HG03159 (cell line): ENCODE data around the gene CCDC187.

ENCODE experiments used
- ATAC-seq: cut with Tn5 transposase; IDR thresholded peaks from one replicate; pipeline ENCODE4 v1.9.1; 2021; ENCODE audit warnings: mild to moderate bottlenecking, moderate library complexity; ENCODE audit not compliant: unreplicated experiment

Gene CCDC187

DNA sequence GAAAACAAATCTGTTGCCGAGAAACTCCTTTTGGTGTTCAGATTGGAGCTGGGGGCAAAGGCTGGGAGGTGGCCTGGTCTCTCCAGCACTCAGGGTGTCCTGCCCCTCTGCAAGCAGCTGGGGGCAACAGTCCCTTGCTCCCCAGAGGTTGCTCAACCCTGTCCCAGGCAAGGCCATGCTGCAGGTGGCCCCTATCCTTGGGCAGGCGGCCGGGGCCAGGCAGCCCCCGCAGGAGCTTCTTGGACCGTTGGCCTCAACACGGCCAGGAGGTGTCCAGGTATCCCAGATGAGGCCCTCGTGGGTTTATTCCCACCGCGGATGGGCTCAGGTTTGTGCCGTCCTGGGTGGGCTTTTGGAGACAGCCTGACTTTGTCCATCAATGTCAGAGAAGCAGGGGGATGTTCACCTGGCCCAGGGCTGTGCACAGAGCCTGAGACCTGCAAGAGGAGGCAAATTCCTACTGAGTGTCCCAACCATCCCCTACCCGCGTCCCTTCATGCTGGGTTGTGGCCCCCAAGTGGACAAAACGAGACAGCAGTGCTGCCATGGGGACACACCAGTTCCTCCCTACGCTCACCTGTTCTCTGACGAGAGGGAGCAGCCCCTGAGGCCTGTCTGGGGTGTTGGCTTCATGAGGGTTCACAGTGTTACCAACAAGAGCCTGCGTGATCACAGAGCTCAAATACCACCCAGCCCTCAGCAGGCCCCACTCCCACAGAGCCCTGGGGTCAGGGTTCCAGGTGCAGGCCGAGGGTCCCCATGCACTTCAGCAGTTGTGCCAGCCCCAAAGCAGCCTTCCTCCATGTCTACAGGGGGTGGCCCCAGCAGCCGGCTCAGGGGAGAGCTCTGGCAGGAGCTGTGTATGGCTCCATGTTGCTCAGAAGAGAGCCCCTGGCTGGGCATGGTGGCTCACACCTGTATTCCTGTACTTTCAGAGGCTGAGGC lies 9.5 kb upstream of the CCDC187 start:
- ATAC-seq, result no peak

DNA sequence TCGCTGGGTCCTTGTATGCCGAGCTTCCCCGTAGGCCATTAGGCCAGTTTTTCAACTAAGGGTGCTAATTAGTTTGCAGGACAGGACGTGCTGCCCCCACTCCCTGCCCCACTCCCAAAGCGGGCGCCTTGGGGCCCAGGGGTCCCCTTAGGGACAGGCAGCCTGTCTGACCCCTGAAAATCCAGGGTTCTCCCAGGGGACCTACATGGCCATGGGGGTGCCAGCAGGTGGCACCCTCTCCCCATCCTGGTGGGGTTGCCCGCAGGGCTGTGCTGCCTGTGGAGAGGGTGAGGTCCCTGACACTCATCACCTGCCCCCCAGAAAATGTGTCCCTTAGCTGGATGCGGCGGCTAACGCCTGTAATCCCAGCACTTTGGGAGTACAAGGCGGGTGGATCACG lies 8.5 kb upstream of the CCDC187 start:
- ATAC-seq, result no peak

DNA sequence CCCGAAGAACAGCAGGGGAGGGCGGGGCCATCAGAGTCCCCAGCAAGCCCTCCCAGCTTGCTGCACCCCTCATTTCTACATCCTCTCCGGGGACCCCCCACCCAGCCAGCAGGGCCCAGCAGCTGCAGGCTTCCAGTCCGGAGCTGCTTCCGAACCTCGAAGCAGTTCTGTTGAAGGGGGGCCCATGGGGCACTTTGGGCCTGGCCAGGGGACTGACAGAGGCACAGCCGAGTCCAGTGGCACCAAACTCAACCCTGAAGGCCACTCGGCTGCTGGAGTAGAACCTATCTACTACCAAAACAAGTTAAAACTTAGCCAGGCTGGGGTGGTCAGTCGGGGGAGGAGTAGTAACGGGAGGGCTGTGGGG lies 8.1 kb upstream of the CCDC187 start:
- no peak for ATAC-seq

DNA sequence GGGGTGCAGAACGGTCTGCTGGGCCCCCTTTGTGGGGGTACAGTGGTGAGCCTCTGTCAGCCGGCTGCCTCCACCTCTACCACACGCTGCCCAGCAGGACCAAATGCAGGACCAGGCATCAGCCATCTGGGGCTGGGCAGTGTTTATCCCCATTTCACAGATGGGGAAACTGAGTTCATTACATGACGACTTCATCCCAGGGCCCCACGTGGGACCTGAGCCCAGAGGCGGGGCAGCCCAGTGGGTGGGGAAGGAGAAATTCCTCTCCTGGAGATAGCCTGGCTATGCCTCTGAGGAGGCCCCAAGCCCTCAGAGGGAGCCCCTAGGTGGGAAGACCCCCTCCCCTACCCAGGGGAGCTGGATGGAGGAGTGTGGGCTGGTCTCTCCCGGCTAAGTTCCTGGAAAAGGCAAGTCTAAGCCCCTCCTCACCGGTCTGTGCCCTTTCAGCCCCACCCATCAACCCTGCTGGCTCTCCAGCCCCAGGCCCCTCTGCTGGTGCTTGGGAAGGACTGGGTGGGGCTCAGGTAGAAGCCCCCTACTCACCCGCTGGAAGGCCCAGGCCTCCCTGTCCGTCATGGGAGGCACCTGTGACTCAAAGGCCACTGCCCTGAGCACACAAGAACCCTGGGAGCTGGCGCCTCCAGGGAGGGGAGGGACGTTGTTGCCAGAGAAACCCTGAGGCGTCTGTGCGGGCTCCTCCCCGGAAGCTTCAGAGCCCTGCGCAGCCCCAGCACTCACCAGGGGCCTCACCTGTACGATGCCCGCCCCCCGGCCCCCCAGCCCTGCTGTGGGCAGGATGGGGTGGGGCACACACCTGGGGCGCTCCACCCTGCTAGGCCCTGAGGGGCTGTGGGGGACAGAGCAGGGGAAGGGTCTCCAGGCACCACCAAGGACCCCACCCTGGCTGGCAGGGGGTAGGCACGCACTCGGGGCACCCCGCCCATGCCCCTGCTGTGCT lies 7.4 kb upstream of the CCDC187 start:
- ATAC-seq, result no peak

- ATAC-seq, result no peak
These were observed 6.6 kb upstream of the CCDC187 start for GRCh38 chr9:136310273-136311030.

DNA sequence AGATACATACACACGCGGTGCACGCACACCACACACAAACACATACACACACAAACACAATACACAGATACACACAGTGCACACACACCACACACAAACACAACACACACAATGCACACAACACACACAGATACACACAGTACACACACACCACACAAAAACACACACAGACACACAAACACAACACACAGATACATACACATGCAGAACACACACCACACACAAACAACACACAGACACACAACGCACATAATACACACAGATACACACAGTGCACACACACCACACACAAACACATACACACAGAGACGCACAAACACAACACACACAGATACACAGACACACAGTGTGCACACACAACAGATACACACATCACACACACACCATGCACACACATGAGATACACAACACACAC lies 5.9 kb upstream of the CCDC187 start:
- ATAC-seq, result no peak

- ATAC-seq, result no peak
These were observed 5.4 kb upstream of the CCDC187 start for GRCh38 chr9:136309101-136309801.

- no peak for ATAC-seq
These were observed 4.8 kb upstream of the CCDC187 start for GRCh38 chr9:136308702-136309053.

DNA sequence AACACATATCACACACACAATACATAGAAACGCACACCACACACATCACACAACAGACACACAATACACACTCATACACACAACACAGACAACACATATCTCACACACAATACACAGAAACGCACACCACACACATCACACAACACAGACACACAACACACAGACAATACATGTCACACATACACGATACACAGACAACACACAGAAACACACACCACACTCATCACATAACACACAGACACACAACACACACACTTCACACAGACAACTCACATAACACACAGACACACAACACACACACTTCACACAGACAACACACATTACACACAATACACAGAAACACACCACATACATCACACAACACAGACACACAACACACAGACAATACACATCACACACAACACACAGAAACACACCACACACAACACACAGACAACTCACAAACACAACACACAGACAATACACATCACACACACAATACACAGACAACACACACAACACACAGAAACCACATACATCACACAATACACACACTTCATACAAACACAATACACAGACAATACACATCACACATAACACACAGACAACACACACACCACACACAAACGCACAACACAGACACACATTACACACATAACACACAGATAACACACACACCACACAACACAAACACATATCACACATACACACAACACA lies 4.3 kb upstream of the CCDC187 start:
- ATAC-seq, result no peak

- ATAC-seq, result no peak
These were observed 3.4 kb upstream of the CCDC187 start for GRCh38 chr9:136307215-136307750.

GRCh38 chr9:136306211-136307208 lies 2.6 kb upstream of the CCDC187 start:
- no peak for ATAC-seq

GRCh38 chr9:136305804-136306203 lies 1.9 kb upstream of the CCDC187 start:
- ATAC-seq, result no peak

- no peak for ATAC-seq
These were observed 1.1 kb upstream of the CCDC187 start for GRCh38 chr9:136304981-136305380.

DNA sequence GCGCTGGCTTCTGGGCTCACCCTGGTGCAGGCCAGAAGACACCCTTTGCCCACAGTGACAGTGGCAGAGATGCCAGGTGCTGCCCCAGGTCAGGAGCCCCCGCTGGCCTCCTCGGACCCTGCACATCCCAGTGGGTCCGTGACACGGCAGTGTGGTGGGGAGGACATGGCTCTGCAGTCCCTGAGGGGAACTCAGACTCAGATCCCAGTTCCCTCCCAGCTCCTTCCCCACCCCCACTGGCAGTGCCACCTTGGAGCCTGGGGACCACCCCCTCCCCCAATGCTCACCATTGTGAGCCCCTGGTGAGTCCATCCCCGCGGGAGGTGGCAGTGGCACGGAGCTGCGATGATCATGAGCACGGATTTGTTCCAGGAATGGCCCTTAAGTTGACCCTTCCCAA lies 562 bp upstream of the CCDC187 start:
- ATAC-seq, result no peak

DNA sequence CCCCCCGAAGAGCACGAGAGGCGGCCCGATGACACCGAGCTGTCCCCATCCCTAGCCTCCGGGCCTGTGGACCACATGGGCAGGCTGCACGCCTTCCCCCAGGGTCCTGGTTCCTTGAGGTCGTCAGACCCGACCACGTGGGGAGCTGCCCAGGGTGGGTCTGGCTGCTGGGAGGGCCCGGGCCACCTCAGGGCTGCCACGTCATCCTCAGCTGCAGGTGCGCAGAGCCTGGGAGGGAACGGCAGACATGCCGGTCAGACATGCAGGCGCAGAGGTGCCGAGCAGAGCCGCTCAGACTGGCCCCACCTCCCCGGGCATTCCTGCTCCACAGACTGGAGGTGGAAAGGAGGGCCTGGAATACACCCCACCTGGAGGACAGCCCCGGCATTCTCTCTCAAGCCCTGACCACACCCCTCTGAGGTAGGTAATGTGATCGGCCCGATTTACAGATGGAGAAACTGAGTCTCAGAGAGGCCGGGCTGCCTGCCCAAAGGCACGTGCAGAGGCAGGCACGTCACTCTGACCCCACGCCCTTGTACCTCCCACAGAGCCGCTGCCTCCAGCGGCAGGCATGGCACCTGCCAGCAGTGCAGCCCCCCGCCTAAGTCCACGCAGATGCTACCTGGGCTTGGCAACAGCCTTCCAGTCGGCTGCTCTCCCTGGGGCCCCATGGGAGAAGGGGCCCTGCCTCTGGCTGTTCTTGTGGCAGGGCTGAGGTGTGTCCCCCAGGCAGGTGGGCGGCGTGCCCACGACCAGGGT lies 649 bp downstream of the CCDC187 start:
- ATAC-seq, result no peak

GRCh38 chr9:136302527-136302926 lies 1.4 kb downstream of the CCDC187 start:
- no peak for ATAC-seq

DNA sequence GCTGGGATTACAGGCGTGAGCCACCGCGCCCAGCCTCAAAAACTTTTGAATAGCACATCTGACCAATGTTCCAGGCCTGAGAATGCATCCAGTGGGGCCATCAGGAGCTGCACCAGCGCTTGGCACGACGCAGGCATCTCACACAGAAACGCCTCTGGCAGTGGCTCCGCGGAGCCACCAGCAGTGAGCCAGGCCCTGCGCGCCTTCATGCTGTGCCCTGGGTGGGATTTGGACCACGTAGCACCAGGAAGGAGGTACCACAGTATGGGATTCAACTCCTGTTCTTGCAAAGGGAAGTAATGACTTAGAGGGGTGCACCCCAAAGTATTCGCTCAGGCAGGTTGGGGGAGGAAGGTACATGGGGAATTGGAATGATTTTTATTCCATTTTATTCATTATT lies 3.0 kb downstream of the CCDC187 start:
- no peak for ATAC-seq
